ENCODE measurements around the gene PI4KA.

DNA sequence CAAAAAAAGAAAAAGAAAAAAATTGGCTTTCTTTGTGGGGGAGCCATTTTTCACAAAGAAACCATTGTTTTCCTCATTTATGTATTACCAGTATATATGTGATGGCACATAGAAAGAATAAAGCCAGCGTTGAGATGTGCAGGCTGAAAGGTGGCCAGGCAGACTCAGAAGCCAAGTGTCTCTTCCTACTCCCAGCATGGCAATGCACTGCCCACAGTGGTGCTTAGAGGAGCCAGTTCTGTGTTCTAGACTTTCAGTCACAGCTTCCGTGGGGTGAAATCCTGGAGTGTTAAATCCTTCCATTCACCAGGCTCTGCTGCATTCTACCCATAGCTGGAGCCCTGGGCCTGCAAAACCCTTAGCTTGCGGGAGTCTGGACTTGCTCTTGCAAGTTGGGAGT, 19.1 kb upstream of the PI4KA start:
- TF ChIP-seq, protein P1, sequence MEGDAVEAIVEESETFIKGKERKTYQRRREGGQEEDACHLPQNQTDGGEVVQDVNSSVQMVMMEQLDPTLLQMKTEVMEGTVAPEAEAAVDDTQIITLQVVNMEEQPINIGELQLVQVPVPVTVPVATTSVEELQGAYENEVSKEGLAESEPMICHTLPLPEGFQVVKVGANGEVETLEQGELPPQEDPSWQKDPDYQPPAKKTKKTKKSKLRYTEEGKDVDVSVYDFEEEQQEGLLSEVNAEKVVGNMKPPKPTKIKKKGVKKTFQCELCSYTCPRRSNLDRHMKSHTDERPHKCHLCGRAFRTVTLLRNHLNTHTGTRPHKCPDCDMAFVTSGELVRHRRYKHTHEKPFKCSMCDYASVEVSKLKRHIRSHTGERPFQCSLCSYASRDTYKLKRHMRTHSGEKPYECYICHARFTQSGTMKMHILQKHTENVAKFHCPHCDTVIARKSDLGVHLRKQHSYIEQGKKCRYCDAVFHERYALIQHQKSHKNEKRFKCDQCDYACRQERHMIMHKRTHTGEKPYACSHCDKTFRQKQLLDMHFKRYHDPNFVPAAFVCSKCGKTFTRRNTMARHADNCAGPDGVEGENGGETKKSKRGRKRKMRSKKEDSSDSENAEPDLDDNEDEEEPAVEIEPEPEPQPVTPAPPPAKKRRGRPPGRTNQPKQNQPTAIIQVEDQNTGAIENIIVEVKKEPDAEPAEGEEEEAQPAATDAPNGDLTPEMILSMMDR (IDR thresholded peaks at IDR 0.05 in 8 of 11, conservative IDR thresholded peaks at IDR 0.05 in 3 of 11): no peak
- TF ChIP-seq POLR2A (IDR thresholded peaks at IDR 0.05): no peak

Data from spleen (tissue), 7 donors.